GM19395 (cell line): ENCODE measurements around the gene MPPED1.

ENCODE experiments used
- ATAC-seq: cut with Tn5 transposase; IDR thresholded peaks from one replicate; pipeline ENCODE4 v1.9.1; 2021; ENCODE audit warnings: mild to moderate bottlenecking, moderate library complexity; ENCODE audit not compliant: unreplicated experiment

The MPPED1 gene

DNA sequence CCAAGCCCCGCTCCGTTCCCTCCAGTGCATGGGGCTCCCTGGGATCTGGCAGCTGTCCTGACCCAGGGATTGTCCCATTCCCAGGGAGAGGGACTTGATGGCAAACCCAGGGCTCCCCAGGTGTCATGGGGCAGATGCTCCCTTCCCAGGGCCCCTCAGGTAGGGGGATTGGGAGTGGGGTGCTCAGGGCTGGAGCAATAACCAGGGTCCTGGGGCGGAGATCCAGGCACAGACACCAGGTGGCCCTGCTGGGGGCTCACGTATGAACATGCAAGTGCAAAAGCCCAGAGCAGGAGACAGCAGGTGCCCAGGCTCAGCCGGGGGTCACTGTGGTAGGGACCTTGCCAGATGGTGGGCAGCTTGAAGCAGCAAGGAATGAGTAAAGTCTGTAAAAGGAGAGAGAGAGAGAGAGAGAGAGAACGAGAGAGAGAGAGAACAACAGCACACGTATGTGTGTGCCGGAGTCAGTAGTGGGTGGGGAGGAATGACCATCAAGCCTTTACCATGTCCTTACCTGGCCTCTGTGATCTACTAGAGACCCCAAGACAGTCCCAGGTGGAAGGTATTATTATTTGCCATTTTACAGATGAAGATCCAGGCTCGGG, 19.3 kb upstream of the MPPED1 start:
- ATAC-seq: no peak

DNA sequence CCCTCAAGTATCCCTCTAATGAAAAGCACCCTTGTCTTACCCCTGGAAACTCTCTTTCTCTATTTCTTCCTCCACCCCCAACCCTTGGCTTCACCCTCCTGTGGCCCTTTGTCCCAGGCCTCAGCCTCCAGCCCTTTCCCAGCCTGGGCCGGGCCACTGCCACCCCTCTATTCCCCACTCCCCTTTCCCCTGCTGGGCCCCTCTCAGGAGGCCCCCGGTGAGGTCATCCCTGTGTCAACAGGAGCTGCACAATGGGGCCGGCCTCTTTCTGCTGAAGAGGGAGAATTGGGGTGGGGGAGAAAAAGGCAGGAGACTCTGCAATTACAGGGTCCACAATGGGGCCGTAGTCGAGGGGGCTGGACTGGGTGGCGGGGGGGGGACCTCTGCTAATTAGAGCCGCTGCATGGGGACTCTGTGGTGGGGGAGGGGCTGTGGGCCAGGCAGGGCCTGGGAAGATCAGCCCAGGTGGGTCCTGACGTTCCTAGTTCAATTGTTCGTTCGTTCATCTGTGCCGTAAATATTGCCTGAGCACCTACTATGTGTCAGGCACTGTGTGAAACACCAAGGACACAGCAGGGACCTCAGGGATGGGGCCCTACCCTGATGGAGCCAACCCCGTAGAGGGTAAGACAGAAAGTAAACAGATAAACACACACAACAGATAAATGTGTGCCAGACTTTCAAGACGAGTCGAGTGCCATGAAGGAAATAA, 18.5 kb upstream of the MPPED1 start:
- ATAC-seq: no peak

DNA sequence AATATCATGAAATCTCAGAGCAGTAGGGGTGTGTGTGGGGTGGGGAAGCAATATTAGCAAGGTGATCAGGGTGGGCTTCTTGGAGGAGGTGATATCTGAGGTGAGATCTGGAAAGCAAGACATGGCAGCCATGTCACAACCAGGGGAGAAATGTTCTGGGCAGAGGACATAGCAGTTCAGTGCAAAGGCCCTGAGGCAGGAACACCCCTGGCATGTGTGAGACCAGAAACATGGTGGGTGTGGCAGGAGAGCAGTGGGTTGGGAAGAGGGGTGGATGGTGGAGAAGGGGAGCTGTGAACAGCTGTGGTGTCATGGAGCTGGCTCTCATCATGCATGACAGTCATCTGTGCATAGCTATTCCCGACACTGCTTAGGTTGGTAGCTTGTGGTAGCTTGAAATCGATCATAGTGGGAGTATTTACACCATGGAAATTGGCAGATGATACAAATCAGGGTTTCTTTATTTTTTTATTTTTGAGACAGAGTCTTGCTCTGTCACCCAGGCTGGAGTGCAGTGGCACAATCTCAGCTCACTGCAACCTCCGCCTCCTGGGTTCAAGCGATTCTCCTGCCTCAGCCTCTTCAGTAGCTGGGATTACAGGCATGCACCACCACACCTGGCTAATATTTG, 17.9 kb upstream of the MPPED1 start:
- ATAC-seq: no peak

DNA sequence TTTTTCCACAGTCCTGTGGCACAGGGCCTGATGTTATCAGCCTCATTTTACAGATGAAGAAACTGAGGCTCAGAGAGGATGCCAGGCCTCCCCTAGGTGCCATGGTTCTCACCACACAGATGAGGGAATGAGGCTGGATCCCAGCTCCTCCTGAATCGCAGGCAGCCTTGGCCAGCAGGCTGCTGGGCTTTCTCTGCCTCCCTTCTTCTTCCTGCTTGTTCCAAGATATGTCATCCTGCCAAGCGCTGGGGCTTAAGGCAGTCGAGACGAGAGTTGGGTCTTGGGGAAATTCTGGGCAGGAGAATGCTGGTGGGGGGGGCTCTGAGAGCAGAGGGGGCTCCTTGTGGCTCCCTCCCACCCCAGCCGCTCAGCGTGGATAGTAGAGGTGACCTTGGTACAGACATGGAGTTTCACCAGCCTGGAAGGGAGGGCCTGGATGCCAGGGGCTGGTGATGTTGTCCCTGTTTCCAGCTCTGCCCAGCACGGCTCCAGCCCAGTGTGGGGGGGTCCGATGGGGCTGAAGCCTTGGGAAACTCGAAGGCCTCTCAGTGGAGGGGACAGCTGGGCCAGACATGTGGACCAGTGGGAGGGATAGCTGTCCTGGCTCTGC, 16.6 kb upstream of the MPPED1 start:
- no peak for ATAC-seq

DNA sequence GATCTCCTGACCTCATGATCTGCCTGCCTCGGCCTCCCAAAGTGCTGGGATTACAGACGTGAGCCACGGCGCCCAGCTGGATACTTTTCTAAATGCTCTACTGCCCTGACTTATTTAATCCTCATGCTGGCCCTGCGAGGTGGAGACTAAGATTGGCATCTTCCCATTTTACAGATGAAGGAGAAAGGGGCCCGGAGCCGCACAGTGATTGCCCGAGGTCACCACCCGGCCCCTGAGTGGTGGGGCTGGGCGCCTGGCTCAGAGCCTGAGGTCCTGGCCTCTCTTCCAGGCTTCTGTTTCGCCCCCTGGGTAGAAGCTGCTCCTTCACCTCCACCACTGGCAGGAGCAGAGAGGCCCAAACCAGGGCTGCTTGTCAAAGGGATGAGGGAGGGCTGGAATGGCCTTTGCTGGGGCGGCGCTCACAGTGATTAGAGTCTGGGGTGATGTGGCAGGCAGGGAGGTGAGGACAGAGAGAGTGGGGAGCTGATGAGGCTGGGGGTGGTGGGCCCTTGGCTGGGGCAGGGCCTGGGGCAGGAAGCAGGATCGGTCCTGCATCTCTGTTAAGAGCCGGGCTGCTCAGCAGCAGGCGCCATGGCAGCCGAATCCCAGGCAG, 15.4 kb upstream of the MPPED1 start:
- no peak for ATAC-seq

DNA sequence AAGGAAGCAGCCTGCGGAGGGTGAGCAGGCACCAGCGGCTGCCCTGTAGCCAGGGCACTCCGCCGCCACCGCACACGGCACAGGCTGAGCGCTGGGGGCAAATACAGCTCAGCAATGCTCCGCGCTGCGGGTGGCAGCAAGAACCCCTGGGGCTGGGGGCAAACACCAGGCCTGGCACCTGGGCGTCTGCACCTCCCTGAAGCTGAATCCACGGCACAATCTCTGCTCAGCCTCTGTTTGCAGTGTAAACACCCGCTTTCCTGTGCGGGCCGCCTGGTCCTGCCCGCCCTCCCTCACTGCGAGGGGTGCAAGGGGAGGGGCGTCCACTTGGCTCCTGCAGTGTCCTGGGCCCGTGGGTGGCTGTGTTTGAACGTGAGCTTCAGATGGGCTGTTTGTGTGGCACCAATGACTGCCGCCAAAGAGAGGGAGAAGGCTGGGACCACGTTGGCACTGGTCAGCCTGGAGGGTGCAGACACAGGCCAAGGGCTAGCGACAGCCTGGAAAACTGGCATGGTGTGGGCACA, 14.8 kb upstream of the MPPED1 start:
- no peak for ATAC-seq

DNA sequence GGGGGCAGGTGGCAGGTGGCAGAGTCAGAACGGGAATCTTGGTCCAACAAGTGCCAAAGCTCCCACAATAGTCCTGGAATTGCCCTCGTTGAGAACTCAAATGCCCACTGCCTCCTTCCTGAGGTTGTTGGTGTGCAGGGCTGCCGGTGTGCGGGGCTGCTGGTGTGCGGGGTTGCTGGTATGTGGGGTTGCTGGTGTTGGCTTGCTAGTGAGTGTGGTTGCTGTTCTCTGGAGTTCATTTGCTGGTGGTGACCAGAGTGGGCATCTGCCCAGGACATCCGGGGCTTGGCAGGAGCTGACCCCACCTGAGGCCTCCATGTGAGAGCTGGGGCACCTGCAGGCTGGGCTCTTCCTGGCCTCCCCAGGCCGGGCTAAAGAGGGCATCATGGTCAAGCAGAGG, 14.0 kb upstream of the MPPED1 start:
- ATAC-seq: no peak

DNA sequence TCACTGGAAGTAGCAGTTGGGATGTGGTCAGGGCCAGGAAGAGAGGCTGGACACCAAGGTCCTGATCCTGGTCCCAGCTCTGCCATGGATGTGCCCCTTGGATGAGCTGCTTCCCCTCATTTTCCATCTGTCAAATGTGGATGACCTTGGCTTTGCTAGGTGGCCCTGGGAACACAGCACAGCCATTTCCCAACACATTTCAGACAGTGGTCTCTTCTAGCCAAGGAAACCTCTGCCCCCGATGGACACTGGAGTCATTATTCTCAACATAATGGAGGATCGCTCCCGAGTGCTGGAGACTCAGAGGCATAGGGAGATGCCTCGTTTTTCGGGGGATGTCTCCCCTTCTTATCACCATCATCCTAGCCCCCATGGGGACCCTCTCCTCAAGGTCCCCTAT, 13.6 kb upstream of the MPPED1 start:
- ATAC-seq: no peak

DNA sequence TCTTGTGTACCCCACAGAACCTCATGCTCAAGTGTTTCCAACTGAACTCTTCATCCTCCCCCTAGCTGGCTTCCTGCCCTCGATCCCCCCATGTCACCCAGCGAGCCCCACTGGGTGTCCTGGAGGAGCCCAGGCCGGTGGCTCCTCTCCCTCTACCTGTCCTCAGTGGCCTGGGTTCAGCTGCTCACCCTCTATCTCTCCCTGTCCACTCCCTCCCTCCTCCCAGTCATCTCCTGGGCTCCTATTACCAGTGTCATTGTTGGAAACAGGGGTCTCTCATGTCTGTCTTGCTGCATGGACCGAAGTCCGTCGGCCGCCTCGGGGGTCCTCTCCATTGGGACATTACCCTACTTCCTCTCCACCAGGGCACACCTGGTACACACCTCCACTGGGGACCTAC, 12.9 kb upstream of the MPPED1 start:
- no peak for ATAC-seq

DNA sequence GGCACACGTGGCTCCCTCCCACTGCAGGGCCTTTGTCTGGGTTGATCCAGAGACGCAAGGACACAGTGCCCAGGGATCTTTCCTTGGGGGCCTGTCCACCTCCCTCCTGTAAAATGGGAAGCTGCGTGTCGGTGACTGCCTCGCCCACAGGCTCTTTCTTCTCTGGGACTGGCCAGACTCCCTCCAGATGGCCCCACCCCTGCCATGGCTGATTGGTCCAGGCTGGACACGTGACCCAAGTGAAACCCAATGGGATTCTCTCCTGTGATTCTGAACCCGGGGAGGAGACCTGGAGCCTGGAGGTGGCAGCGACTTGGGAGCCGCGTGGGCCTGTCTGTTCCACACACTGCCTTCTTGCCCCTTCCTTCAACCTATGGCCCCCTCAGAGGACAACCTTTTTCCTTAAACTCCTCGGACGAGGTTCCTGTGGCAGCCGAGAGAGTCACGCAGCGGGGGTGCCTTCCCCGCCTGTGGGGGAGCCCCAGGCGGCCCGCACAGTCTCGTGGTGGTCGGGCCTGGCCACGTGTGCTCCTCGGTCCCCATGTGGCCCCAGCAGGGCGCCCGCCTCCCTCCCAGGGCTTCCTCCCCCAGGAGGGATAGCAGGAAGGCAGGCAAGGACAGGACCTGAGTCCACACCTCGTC, 12.4 kb upstream of the MPPED1 start:
- ATAC-seq: no peak

DNA sequence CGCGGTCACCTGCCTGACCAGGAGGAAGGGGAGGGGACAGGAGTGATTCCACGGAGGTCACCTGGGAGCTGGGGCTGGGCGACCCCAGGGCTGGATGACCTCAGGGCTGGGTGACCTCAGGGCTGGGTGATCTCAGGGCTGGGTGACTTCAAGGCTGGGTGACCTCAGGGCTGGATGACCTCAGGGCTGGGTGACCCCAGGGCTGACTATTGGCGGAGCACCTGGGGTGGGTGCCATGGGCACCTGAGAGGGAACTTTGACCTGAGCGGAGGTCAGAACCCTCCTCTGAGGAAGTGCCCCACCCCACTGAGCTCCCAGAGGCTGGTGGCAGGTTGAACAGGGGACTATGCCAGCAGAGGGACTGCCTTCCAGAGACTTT, 11.8 kb upstream of the MPPED1 start:
- no peak for ATAC-seq

DNA sequence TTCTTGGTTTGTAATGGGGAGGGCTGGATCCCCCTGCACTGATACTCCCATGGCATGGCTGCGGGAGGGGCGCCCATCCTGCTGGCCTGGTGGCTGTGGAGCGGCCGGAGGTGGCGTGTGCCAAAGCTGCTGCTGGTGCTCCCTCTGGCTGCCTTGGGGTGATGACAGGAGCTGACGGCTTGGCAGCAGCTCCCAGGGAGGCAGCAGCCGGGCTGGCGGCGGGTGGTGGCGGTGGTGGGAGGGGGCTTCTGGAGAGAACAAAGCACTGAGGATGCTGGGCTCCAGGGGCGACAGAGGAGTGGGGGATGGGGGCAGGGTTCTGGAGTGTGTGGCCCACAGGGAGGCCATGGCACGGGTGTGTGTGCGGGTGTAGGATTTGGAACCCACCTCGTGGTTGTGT, 11.4 kb upstream of the MPPED1 start:
- ATAC-seq: no peak

DNA sequence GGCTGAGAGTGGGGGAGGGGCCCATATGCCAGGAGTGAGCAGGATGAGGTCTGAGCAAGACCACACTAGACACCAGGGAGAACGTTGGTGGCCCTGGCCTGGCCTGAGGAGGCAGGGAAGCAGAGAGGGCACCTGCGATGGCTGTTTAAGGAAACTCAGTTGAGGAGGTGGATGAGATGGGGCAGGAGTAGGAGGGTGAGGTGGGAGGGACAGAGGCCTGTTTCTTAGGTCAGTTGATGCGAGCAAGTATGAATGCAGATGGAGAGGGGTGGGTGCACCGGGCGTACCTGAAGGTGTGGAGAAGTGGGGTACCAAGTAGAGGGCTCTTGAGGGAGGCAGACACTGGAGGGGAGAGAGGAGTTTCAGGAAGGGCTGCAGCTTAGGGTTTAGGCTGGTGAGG, 10.6 kb upstream of the MPPED1 start:
- ATAC-seq: no peak

DNA sequence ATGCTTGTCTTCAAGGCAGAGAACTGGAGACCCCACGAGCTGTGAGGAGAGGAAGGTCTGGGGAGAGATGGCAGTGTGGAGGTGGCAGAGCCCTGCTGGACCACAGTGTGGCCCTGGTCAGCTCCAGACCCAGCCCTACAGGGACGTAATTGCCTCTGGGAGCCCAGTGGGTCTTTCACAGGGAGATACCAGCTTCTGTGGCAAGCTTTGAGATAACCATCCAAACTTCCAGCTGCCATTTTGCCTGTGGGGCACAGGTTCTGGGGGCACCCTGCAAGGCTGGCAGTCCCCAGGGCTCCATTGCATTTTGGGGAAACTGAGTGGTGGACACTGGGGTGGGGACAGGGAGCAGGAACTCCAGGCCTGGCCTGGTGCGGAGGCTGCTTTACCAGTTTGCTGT, 10.2 kb upstream of the MPPED1 start:
- ATAC-seq: no peak

DNA sequence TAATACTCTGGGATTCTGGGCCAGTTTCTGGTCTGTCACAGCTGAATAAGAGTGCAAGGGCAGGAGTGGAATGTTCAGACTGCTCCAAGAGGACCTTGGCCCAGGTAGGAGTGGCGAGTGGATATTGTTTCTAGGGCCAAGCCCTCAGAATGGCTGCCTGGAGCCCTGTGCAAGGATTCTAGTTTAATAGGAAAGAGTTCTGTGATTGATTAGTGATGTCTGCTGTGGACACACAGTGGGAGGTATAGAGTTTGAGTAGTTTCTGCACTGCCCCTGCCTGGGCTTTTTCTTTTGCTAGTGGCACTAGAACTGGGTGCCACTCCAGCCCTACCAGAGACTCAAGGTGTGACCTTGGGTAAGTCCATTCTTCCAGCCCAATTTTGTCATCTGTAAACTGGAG, 9.7 kb upstream of the MPPED1 start:
- ATAC-seq: no peak

DNA sequence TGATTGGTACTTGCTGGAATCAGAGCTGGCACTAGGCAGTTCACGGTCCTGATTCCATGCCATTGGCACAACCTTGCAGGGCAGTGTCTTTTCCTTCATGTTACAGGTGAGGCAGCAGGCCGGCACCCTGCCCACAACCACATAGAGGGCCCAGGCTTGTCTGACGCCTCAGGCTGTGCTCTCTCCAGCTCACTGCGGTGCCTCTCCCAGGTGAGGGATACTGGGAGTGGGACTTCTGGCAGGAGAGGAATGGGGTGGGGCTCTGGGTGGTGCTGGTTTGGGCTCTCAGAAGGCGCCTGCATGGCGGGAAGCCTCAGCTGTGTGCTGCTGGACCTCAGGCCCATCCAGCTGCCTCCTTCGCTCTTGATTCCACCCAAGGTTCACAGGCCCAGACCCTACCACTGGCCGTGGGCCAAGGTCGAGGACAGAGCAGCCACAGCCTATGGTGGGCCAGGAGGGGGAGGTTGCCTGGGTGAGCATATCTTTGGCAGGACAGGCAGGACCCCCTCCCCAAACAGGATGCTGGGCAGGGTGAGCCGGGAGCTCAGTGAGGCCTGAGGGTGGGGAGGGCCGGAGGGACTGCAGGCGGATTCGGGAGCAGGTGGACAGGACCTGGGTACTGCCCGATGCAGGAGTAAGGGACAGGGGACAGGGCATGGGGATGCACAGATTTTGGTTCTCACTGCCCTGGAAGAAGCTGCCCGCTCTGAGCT, 7.0 kb upstream of the MPPED1 start:
- ATAC-seq: no peak

DNA sequence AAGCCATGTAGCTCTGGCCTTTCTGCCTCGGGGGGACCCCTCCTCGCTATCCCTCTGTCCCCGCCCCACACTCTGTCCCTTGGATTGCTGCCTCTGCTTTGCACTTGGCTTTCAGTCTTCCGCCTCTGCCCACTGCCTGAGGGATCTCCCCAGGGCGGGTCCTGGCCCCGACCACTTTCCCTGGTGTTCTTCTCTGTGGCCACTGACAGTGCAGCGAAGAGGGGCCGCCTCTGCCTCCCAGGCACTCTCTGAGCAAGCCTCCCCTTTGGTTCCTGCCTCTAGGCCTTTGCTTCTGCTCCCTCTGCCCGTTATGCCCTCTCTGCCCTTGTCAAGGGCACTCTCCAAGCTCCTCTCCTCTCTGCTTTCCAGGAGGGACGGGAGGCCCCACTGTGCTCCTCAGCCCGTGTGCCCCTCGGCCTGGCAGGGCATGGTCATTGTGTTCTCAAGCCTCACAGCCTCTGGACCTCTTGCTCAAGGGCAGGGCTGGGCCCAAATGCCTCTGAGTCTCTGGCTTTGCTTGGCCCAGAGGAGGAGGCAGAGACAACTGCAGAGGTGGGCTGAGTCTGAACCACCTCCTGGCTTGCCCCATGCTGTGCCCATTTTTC, 5.5 kb upstream of the MPPED1 start:
- ATAC-seq: no peak

DNA sequence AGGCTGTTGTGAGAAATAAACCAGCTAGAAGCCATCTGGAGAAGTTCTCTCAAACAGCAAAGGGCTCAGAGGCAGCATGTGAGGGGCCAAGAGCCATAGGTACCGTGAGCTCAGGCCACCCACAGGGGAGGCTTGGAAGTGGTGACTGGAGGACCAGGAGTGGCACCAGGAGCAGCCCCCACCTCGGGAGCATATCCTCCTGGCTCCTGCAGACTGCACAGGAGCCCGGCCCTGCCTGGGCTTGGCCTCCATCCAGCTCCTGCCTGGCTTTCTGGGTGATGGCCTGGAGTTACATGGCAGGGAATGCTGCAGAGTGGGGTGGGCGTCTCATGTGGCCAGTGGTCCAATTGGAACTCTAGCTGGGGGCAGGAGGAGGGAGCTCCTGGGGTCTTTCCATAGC, 4.2 kb upstream of the MPPED1 start:
- no peak for ATAC-seq

DNA sequence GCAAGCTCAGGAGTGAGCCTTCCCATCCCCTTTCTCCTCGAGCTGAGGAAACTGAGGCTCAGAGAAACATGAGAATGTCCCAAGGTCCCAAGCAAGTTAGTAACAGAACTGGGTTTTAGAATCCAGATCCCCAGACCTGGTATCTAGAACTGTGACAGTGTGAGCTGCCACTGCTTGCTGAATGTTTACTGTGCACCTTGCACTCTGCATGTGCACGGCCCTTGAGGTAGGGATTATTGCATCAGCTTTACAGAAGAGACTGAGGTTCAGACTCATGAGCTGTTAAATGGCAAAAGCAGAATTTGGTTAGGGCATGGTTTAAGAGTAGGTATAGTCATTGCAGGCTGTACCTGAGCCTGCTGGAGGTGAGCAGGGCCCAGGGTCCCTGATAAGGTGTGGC, 3.8 kb upstream of the MPPED1 start:
- no peak for ATAC-seq

DNA sequence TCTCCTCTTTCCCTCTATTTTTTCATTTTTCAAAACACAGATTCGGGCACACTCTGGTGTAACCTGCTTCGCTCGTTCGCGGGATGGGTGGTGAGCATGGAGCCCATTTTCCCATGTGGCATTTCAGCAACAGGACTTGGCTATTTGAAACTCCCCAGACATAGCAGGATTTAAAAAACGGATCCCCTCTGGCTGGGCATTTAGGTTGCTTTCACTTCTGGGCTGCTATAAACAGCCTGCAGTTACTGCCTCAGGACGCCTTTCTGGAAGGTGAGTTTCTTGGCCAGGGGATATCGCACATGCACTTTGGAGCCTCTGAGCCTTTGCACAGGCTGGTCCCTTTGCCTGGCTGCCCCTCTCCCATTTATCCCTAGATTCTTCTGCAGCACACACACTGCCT, 2.8 kb upstream of the MPPED1 start:
- no peak for ATAC-seq
